DND-41 (cell line): Measurements from ENCODE around the gene ATP6V0C.
A peak's percentile ranks its signal among the peaks of the same experiment; 100 is the strongest.

ENCODE experiments used
- ATAC-seq: fragments of 200-7000 bp; cut with Tn5 transposase; 3 replicates; pipeline ENCODE4 v1.9.1; 2021; ENCODE audit warnings: low read depth; ENCODE audit not compliant: insufficient read depth
- DNase-seq: peaks from one replicate; pipeline ENCODE4 v3.0.0-alpha.2; 2020
- H2AFZ ChIP-seq: 2 replicates; pipeline ENCODE4 v1.6.0; 2012; ENCODE audit warnings: low read depth, low read length
- H3K27ac ChIP-seq: 2 replicates; pipeline ENCODE4 v1.5.1; 2012; ENCODE audit warnings: low read length, inconsistent platforms
- H3K27me3 ChIP-seq: fragments of 200-600 bp; sonication (generic); 2 replicates; pipeline ENCODE4 v1.6.0; 2012; ENCODE audit warnings: low read length, mild to moderate bottlenecking, inconsistent platforms; ENCODE audit not compliant: insufficient read depth, poor library complexity
- H3K36me3 ChIP-seq: 2 replicates; pipeline ENCODE4 v1.5.1; 2012; ENCODE audit warnings: low read length, inconsistent platforms; ENCODE audit not compliant: insufficient read depth
- H3K4me1 ChIP-seq: 2 replicates; pipeline ENCODE4 v1.5.1; 2012; ENCODE audit warnings: mild to moderate bottlenecking, low read length; ENCODE audit not compliant: insufficient read depth
- H3K4me2 ChIP-seq: 2 replicates; pipeline ENCODE4 v1.6.0; 2012; ENCODE audit warnings: mild to moderate bottlenecking, moderate library complexity, low read length, inconsistent platforms; ENCODE audit not compliant: insufficient read depth
- H3K4me3 ChIP-seq, 2 experiments: fragments of 200-600 bp in 1 of 2; shearing (Covaris generic) in 1 of 2; 2 replicates each; pipeline ENCODE4 v1.5.1; 2012 to 2016; ENCODE audit warnings: inconsistent platforms in 2 of 2, low read length in 2 of 2, mild to moderate bottlenecking in 2 of 2, low read depth in 1 of 2, moderate library complexity in 1 of 2
- H3K79me2 ChIP-seq: 2 replicates; pipeline ENCODE4 v1.6.0; 2012; ENCODE audit warnings: low read length, inconsistent platforms; ENCODE audit not compliant: insufficient read depth
- H3K9ac ChIP-seq: 2 replicates; pipeline ENCODE4 v1.6.0; 2012; ENCODE audit warnings: low read depth, mild to moderate bottlenecking, inconsistent platforms, low read length, moderate library complexity
- H3K9me3 ChIP-seq: 2 replicates; pipeline ENCODE4 v1.5.1; 2012; ENCODE audit warnings: low read length, moderate library complexity, mild to moderate bottlenecking, inconsistent platforms; ENCODE audit not compliant: insufficient read depth, severe bottlenecking
- H4K20me1 ChIP-seq: 2 replicates; pipeline ENCODE4 v1.6.0; 2012; ENCODE audit warnings: low read length; ENCODE audit not compliant: insufficient read depth
- CTCF ChIP-seq: IDR thresholded peaks from 2 replicates; pipeline ENCODE4 v1.5.1; 2012; ENCODE audit warnings: borderline replicate concordance, low read length, moderate library complexity, mild to moderate bottlenecking; ENCODE audit not compliant: poor library complexity, severe bottlenecking; ENCODE audit errors: extremely low read depth
- EZH2 ChIP-seq: IDR thresholded peaks from 3 replicates; pipeline ENCODE4 v1.6.1; 2012; ENCODE audit warnings: borderline replicate concordance, low read depth, mild to moderate bottlenecking, moderate library complexity, low read length, inconsistent platforms; ENCODE audit not compliant: severe bottlenecking

ATP6V0C gene

GRCh38 chr16:2514333-2515179, 804 bp downstream of the ATP6V0C start:
- Histone ChIP-seq H3K4me2 (peak overlapping the region; percentile 80), H3K27me3 (no peaks in the 10 kb centered on the region), H3K9ac (peak overlapping the region; percentile 95), H3K9me3 (no peaks in the 10 kb centered on the region), H3K27ac (peak overlapping the region; percentile 89), H3K4me3 (peak overlapping the region; percentile 67 to 92; a peak in 3 of 4 replicates), H3K79me2 (peaks cover 58% of the 10 kb centered on the region), H3K4me1 (peaks cover 59% of the 10 kb centered on the region), H4K20me1 (peaks cover 52% of the 10 kb centered on the region), H2AFZ (peak overlapping the region; percentile 71), H3K36me3 (peaks cover 23% of the 10 kb centered on the region)
- TF ChIP-seq CTCF = no peak
- TF ChIP-seq EZH2 = no peak
- DNase-seq (peak; percentile 32), ATAC-seq (no peak)

- peaks cover 53% of the 10 kb centered on the region for H4K20me1 ChIP-seq
- H3K4me2 ChIP-seq = peak overlapping the region; percentile 80
- no peaks in the 10 kb centered on the region for H3K9me3 ChIP-seq
- ATAC-seq (no peak), DNase-seq (no peak)
- peak overlapping the region; percentile 67 to 92; a peak in 3 of 4 replicates for H3K4me3 ChIP-seq
- peaks cover 24% of the 10 kb centered on the region for H3K36me3 ChIP-seq
- H2AFZ ChIP-seq = no peak overlapping the region
- TF ChIP-seq CTCF (no peak), EZH2 (no peak)
- H3K27ac ChIP-seq = peak overlapping the region; percentile 89
- H3K9ac ChIP-seq = peak overlapping the region; percentile 95
- no peaks in the 10 kb centered on the region for H3K27me3 ChIP-seq
- H3K79me2 ChIP-seq = peaks cover 60% of the 10 kb centered on the region
- H3K4me1 ChIP-seq = peaks cover 63% of the 10 kb centered on the region
Measured at GRCh38 chr16:2515180-2515851, 1.6 kb downstream of the ATP6V0C start.

- TF ChIP-seq EZH2 (no peak), CTCF (no peak)
- Histone ChIP-seq H3K36me3 (peaks cover 27% of the 10 kb centered on the region), H3K4me3 (peak overlapping the region in 1 of 2 experiments; percentile 28; a peak in 1 of 4 replicates), H3K9ac (peak overlapping the region; percentile 23; the same call in 1 of the 2 replicates), H3K27ac (peak overlapping the region; percentile 24; the same call in 1 of the 2 replicates), H3K27me3 (no peaks in the 10 kb centered on the region), H3K9me3 (no peaks in the 10 kb centered on the region), H2AFZ (no peak overlapping the region), H3K4me2 (peak overlapping the region; percentile 80), H4K20me1 (peaks cover 59% of the 10 kb centered on the region), H3K4me1 (peaks cover 74% of the 10 kb centered on the region), H3K79me2 (peaks cover 71% of the 10 kb centered on the region)
- ATAC-seq = no peak
- no peak for DNase-seq
Measured at GRCh38 chr16:2516391-2517240, 2.9 kb downstream of the ATP6V0C start.
